GM19397 (cell line): Measurements from ENCODE around the gene STX10.

Experiments used
- ATAC-seq: cut with Tn5 transposase; IDR thresholded peaks from one replicate; pipeline ENCODE4 v1.9.1; 2021; ENCODE audit warnings: mild to moderate bottlenecking, moderate library complexity; ENCODE audit not compliant: unreplicated experiment

Gene STX10

DNA sequence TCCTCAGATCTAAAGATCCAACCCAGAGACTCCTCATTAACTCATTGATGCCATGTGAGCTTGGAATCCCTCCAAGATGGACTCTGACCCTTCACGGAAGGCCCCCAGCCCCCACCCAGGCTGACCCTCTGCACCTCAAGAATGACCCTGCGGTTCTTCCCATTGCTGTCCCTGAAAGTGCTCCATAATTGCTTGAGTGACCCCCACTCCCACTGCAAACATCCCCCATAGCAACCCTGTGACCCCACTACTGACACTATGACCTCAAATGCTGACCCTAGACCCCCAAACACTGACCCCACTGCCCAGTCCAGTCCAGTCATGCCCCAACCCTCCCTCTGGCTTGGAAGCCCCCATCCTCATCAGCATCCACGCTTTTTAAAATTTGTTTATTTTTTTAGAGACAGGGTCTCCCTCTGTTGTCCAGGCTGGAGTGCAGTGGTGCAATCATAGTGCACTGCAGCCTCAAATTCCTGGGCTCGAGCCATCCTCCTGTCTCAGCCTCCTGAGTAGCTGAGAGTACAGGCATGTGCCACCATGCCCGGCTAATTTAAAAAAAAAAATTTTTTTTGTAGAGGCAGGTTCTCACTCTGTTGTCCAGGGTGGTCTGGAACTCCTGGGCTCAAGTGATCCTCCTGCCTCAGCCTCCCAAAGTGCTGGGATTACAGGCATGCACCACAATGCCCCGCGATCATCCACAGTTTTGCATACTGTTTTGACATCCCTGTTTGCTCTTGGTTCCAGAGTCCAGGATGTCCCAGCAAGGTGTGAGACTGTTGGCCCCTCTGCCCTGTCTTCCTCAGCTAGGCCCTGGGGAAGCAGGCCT, 48.4 kb downstream of the STX10 start:
- ATAC-seq = no peak

GRCh38 chr19:13100841-13101589, 49.2 kb downstream of the STX10 start:
- ATAC-seq = no peak

DNA sequence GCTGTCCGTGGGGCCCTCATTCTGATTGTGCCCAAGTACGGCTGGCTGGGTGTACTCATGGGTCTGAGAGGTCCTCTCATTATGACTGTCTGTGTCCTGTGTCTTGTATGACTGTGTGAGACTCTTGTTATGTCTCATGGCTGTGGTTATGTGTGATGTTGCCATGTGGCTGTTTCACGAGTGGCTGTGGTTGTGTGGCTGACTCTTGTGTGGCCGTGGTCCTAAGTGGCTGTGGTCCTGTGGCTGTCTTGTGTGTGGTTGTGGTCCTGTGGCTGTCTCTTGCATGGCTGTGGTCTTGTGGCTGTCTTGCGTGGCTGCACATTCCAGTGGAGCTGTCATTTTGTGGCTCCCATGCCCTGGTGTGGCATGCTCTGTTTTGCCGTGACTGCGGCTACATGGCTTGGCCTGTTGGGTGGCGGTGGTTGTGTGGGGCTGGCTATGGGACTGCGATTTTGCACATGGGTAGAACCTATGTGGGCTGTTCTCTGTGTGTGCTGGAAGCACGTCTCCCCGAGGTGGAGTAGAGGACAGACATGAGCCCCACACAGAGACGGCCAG, 50.1 kb downstream of the STX10 start:
- no peak for ATAC-seq

GRCh38 chr19:13099073-13099999, 50.8 kb downstream of the STX10 start:
- no peak for ATAC-seq

- no peak for ATAC-seq
Measured at GRCh38 chr19:13098277-13099072, 51.7 kb downstream of the STX10 start.

DNA sequence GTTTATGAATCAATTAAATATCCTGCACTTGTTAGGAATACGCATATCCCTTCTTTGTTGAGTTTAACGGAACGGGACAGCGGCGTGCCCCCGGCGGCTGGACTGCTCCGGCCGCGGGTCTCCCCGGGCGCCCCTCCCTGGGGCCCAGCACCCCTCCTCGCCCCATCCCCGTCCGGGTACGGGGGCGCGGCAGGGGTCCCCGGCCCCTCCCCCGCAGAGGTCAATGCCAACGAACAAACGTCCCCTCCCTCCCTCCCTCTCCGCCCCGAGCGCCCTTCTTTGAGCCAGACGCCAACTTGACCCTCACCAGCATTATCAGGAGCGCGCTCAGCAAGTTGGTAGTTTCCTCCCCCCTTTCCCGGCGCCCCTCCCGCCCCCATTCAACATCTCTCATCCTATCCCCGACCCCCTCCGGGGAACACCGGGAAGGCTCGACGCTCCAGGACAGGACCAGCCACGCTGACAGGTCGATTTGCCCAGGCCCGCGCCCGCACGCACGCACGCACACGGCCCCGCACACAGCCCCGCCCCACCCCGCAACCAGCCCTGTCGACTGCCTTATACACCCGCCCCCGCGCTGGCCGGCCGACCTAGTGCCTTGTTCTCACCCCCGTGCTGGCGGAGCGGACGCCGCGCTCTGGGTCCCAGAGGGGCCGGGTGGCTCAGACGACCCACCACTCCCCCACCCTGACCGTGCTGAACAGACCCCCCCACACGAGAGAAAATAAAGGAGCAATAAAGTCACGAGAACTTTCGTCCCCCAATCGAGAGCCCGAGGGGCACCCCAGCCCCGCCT, 52.5 kb downstream of the STX10 start:
- no peak for ATAC-seq

- no peak for ATAC-seq
Measured at GRCh38 chr19:13097033-13097462, 53.1 kb downstream of the STX10 start.

GRCh38 chr19:13095934-13096927, 53.9 kb downstream of the STX10 start:
- no peak for ATAC-seq

DNA sequence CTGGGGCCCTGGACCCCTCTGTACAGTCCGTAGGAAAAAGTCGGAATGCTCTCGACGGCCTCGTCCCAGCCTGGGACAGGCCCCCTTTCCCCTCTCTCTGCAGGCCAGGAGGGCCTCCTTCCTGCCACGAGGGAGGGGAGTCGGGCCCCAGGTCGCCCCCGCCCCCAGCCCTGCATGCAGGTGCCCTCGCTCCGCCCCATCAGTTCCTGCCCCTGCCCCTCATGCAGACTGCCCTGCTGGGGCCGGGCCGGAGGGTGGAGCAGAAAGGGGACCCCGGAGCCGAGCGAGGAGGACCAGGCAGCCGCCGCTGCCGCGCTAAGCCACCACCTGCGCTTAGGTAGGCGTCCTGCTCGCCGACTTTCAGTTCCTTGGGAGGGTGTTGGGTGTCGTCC, 54.8 kb downstream of the STX10 start:
- ATAC-seq = no peak

- ATAC-seq = no peak
Measured at GRCh38 chr19:13094771-13095392, 55.3 kb downstream of the STX10 start.

DNA sequence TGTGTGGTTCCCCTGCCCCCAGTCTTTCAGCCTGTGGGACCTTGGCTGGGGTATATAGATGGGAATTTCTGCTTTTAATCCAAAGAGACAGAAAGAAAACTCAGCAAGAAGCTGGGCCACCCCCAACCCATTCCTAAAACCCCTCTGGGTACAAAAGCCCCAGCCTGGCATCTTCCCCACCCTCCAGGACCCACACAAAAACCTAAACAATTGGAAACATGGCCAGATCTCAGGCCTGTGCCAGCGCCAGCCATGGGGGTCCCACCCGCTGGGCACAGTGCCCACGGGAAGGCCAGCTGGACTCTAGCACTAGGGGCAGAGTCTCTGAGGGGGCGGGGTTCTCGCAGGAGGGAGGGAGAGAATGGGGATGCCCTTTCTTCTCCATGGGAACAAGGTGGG, 56.1 kb downstream of the STX10 start:
- ATAC-seq = no peak
